B cell (primary cell): ENCODE data around the gene HES7. TPM values are rescaled to one million over a fixed set of nuclear protein-coding genes. Genes with fewer than 3 reads are reported as not detected.

Experiments used
- ATAC-seq: fragments of 200-7000 bp; cut with Tn5 transposase; one replicate; pipeline ENCODE4 v1.10.0; 2021; ENCODE audit warnings: low read depth, mild to moderate bottlenecking, moderate number of reproducible peaks, moderate library complexity
- CTCF ChIA-PET: fragments of 350-600 bp; sonication (Branson Sonifier 250); formaldehyde crosslinking; loops from one replicate; lab custom pipeline; 2021; ENCODE audit warnings: antibody characterized with exemption, inconsistent platforms; lab: Charles Lee
- POLR2A ChIA-PET: fragments of 350-600 bp; sonication (Branson Sonifier 250); formaldehyde crosslinking; loops from one replicate; lab custom pipeline; 2021; ENCODE audit warnings: antibody characterized with exemption; lab: Charles Lee
- DNase-seq: peaks from one replicate; pipeline ENCODE4 v3.0.0; 2013
- H2AFZ ChIP-seq: 2 replicates; pipeline ENCODE4 v1.6.1; 2012; ENCODE audit warnings: mild to moderate bottlenecking, low read depth, low read length; ENCODE audit not compliant: insufficient read depth, poor library complexity, severe bottlenecking
- H3K27ac ChIP-seq, 2 donors: 1 replicate in 1 of 2; 2 replicates in 1 of 2; pipeline ENCODE4 v1.5.1; 2012 to 2013; ENCODE audit warnings: low read length in 2 of 2, mild to moderate bottlenecking in 2 of 2, moderate library complexity in 1 of 2
- H3K27me3 ChIP-seq, 4 experiments: fragments of 200-600 bp in 1 of 4; sonication (generic) in 1 of 4; replicated peaks in 1 of 4; 1 replicate in 2 of 4; 2 replicates in 2 of 4; pipeline versions ENCODE4 v1.6.1 to v1.7.0; 2013 to 2016; ENCODE audit warnings: low read length in 3 of 4, mild to moderate bottlenecking in 2 of 4, mixed read lengths in 1 of 4, moderate library complexity in 1 of 4; ENCODE audit not compliant: insufficient read depth in 4 of 4, control insufficient read depth in 3 of 4; ENCODE audit errors: control extremely low read depth in 1 of 4
- H3K36me3 ChIP-seq, 2 experiments: replicated peaks in 1 of 2; 1 replicate in 1 of 2; 2 replicates in 1 of 2; pipeline versions ENCODE4 v1.6.1 to v1.7.1; 2013; ENCODE audit warnings: low read length in 1 of 2; ENCODE audit not compliant: insufficient read depth in 2 of 2, control insufficient read depth in 1 of 2; ENCODE audit errors: control extremely low read depth in 1 of 2, extremely low read depth in 1 of 2
- H3K4me1 ChIP-seq, 2 donors: fragments of 200-600 bp in 1 of 2; sonication (generic) in 1 of 2; 1 replicate in 1 of 2; 2 replicates in 1 of 2; pipeline versions ENCODE4 v1.5.1 to v1.6.1; 2013 to 2017; ENCODE audit warnings: low read length in 2 of 2; ENCODE audit not compliant: control insufficient read depth in 2 of 2, insufficient read depth in 2 of 2
- H3K4me2 ChIP-seq: replicated peaks from 2 replicates; pipeline ENCODE3; 2012; ENCODE audit warnings: mild to moderate bottlenecking, low read depth, low read length; ENCODE audit not compliant: poor library complexity, severe bottlenecking
- H3K4me3 ChIP-seq, 5 experiments: fragments of 200-600 bp in 1 of 5; sonication (generic) in 1 of 5; 1 replicate in 3 of 5; 2 replicates in 2 of 5; pipeline versions ENCODE4 v1.5.1 to v1.7.0; 2011 to 2016; ENCODE audit warnings: low read length in 4 of 5, mild to moderate bottlenecking in 4 of 5, low read depth in 2 of 5, control low read depth in 1 of 5, moderate library complexity in 1 of 5; ENCODE audit not compliant: insufficient read depth in 1 of 5; ENCODE audit errors: control extremely low read depth in 1 of 5, extremely low read depth in 1 of 5
- H3K79me2 ChIP-seq: fragments of 200-600 bp; sonication (generic); one replicate; pipeline ENCODE4 v1.6.0; 2016; ENCODE audit warnings: low read length; ENCODE audit not compliant: control insufficient read depth, insufficient read depth
- H3K9ac ChIP-seq: fragments of 200-600 bp; sonication (generic); 2 replicates; pipeline ENCODE4 v1.6.1; 2017; ENCODE audit warnings: mild to moderate bottlenecking, low read length, moderate library complexity
- H3K9me3 ChIP-seq, 3 donors: one replicate each; pipeline versions ENCODE4 v1.6.1 to v1.7.1; 2013; ENCODE audit warnings: low read length in 2 of 3; ENCODE audit not compliant: control insufficient read depth in 2 of 3, insufficient read depth in 1 of 3; ENCODE audit errors: control extremely low read depth in 1 of 3
- H4K20me1 ChIP-seq: 2 replicates; pipeline ENCODE4 v1.6.0; 2012; ENCODE audit warnings: mild to moderate bottlenecking, low read length; ENCODE audit not compliant: insufficient read depth, control insufficient read depth, poor library complexity, severe bottlenecking
- H3K27ac Mint-ChIP-seq: one replicate; pipeline ENCODE4 v1.8.0; 2021; ENCODE audit warnings: mixed read lengths
- H3K27me3 Mint-ChIP-seq: one replicate; pipeline ENCODE4 v1.8.0; 2021; ENCODE audit warnings: mixed read lengths
- H3K4me1 Mint-ChIP-seq: one replicate; pipeline ENCODE4 v1.8.0; 2021; ENCODE audit warnings: mixed read lengths
- H3K4me3 Mint-ChIP-seq: one replicate; pipeline ENCODE4 v1.8.0; 2021; ENCODE audit warnings: mixed read lengths
- H3K9me3 Mint-ChIP-seq: one replicate; pipeline ENCODE4 v1.8.0; 2022; ENCODE audit warnings: mixed read lengths; ENCODE audit not compliant: insufficient read depth
- EZH2 ChIP-seq: IDR thresholded peaks from 2 replicates; pipeline ENCODE4 v1.6.1; 2012; ENCODE audit warnings: borderline replicate concordance, low read depth, mild to moderate bottlenecking, moderate library complexity, low read length; ENCODE audit not compliant: insufficient read depth, poor library complexity, severe bottlenecking
- WGBS: methylation state at CpG from one replicate; pipeline ENCODE4 v1.1.5; 2013; ENCODE audit warnings: missing lambda C conversion rate; ENCODE audit not compliant: insufficient coverage; 5-methylcytosine and 5-hydroxymethylcytosine counted together
- intact Hi-C: fragments of 100-400 bp; cut with micrococcal nuclease; formaldehyde crosslinking; loops from one replicate; pipeline ENCODE4 v1.10.0; 2022
- polyA plus RNA-seq: library from polyadenylated mRNA; depleted of rRNA; stranded (reverse); fragments of >200 nt; gene quantifications from 2 replicates; pipeline ENCODE4 v1.2.3, GENCODE V29; 2012
- total RNA-seq, 2 donors: library from RNA; stranded (reverse); fragments of 120-200 nt in 1 of 2; gene quantifications; 1 replicate in 1 of 2; 2 replicates in 1 of 2; pipeline versions ENCODE4 v1.2.3 to v1.2.4, GENCODE V29; 2013 to 2022
- TF ChIP-seq, protein P1 (sequence below): fragments of 200-600 bp; IDR thresholded peaks from one replicate; pipeline ENCODE4 v1.8.0; 2022; ENCODE audit warnings: antibody characterized with exemption, mild to moderate bottlenecking

Gene HES7
- total and polyA plus RNA-seq, 2 donors (not counting 1 experiment from before 2014, with no cell fraction given) = 0.34 TPM; not detected in 1

- H3K4me1 Mint-ChIP-seq = peaks cover 80% of the 10 kb centered on the region
These were observed 797 bp downstream of the HES7 start for GRCh38 chr17:8122924-8123694.

More at GRCh38 chr17:8122924-8123694, 797 bp downstream of the HES7 start:
- Histone ChIP-seq H3K27me3 (peaks cover 0 to 50% (median 21%) of the 10 kb centered on the region in 4 experiments), H3K4me1 (peaks cover 62 to 75% of the 10 kb centered on the region in 2 donors), H3K4me2 (peak overlapping the region; percentile 91), H3K79me2 (no peaks in the 10 kb centered on the region), H3K27ac (no peak overlapping the region), H3K36me3 (no peaks in the 10 kb centered on the region), H3K9me3 (peaks cover 0 to 22% (median 0%) of the 10 kb centered on the region in 3 donors), H4K20me1 (peaks cover 34% of the 10 kb centered on the region), H2AFZ (peak overlapping the region; percentile 54), H3K9ac (peak overlapping the region; percentile 83), H3K4me3 (peak overlapping the region in 4 of 5 experiments; percentile 29 to 85 (median 70))
- Mint-ChIP-seq H3K27ac (peak overlapping the region; percentile 6), H3K9me3 (no peaks in the 10 kb centered on the region), H3K27me3 (peaks cover 45% of the 10 kb centered on the region), H3K4me3 (peak overlapping the region; percentile 94)
- whole genome bisulfite sequencing = under 1% methylated on average over 44 of the region's 55 CpGs
- TF ChIP-seq, protein P1, sequence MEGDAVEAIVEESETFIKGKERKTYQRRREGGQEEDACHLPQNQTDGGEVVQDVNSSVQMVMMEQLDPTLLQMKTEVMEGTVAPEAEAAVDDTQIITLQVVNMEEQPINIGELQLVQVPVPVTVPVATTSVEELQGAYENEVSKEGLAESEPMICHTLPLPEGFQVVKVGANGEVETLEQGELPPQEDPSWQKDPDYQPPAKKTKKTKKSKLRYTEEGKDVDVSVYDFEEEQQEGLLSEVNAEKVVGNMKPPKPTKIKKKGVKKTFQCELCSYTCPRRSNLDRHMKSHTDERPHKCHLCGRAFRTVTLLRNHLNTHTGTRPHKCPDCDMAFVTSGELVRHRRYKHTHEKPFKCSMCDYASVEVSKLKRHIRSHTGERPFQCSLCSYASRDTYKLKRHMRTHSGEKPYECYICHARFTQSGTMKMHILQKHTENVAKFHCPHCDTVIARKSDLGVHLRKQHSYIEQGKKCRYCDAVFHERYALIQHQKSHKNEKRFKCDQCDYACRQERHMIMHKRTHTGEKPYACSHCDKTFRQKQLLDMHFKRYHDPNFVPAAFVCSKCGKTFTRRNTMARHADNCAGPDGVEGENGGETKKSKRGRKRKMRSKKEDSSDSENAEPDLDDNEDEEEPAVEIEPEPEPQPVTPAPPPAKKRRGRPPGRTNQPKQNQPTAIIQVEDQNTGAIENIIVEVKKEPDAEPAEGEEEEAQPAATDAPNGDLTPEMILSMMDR = no peak
- peak; percentile 3 for TF ChIP-seq EZH2
- POLR2A ChIA-PET = interaction anchor here (0.6 to 1.8 kb wide), 4 partner anchors 34 to 124 kb away, joined by 4 to 6 read pairs (median 6); partner anchors contain the start of gene CTC1
- CTCF ChIA-PET = interaction anchor here (1.0 to 3.6 kb wide), 9 partner anchors 10 to 177 kb away, joined by 3 to 12 read pairs (median 8); no protein-coding TSS in a partner anchor
- DNase-seq (peak; percentile 73), ATAC-seq (no peak)
- intact Hi-C loops = no loop called here
